K562 (cell line): ENCODE results near the gene ZFPM1. TPM values are rescaled to one million over a fixed set of nuclear protein-coding genes. Genes with fewer than 3 reads are reported as not detected.
A peak's percentile ranks its signal among the peaks of the same experiment; 100 is the strongest.

ENCODE experiments used
- CTCF ChIP-seq, 3 experiments: IDR thresholded peaks in 2 of 3; conservative IDR thresholded peaks in 1 of 3; 2 replicates each; pipeline ENCODE4 v1.5.1; 2011 to 2012; ENCODE audit warnings: low read length in 3 of 3, mild to moderate bottlenecking in 3 of 3, control low read depth in 2 of 3, improper control_type of control experiment in 1 of 3, inconsistent platforms in 1 of 3, low read depth in 1 of 3, mixed read lengths in 1 of 3, moderate library complexity in 1 of 3; ENCODE audit not compliant: insufficient read depth in 2 of 3
- DPF2 ChIP-seq: fragments of 450-650 bp; IDR thresholded peaks from 2 replicates; pipeline ENCODE4 v1.6.1; 2016
- FOXK2 ChIP-seq, 2 experiments: fragments of 450-650 bp; IDR thresholded peaks in 1 of 2; conservative IDR thresholded peaks in 1 of 2; 2 replicates each; pipeline ENCODE4 v1.6.1; 2016; ENCODE audit warnings: low read depth in 2 of 2, mild to moderate bottlenecking in 1 of 2
- IRF2 ChIP-seq: sonication (generic); formaldehyde crosslinking; IDR thresholded peaks from 2 replicates; pipeline ENCODE4 v1.8.1; 2022; ENCODE audit warnings: mild to moderate bottlenecking, missing genetic modification reagents
- KAT7 ChIP-seq: sonication (generic); formaldehyde crosslinking; IDR thresholded peaks from 2 replicates; pipeline ENCODE4 v1.8.0; 2022; ENCODE audit warnings: missing genetic modification reagents, mild to moderate bottlenecking, borderline replicate concordance
- RHOXF2B ChIP-seq: fragments of 250-450 bp; sonication (Bioruptor Pico); conservative IDR thresholded peaks from 2 replicates; pipeline ENCODE4 v1.5.1; 2021
- ZBTB49 ChIP-seq: sonication (generic); formaldehyde crosslinking; IDR thresholded peaks from 2 replicates; pipeline ENCODE4 v1.8.0; 2022; ENCODE audit warnings: missing genetic modification reagents, mild to moderate bottlenecking, borderline replicate concordance
- ZFP91 ChIP-seq: sonication (generic); formaldehyde crosslinking; IDR thresholded peaks from 2 replicates; pipeline ENCODE4 v1.8.0; 2022; ENCODE audit warnings: mild to moderate bottlenecking, missing genetic modification reagents
- ZNF316 ChIP-seq: fragments of 450-650 bp; IDR thresholded peaks from 2 replicates; pipeline ENCODE4 v1.6.1; 2016
- ZNF407 ChIP-seq: fragments of 450-650 bp; IDR thresholded peaks from 2 replicates; pipeline ENCODE4 v1.6.1; 2016; ENCODE audit warnings: low read depth
- polyA plus RNA-seq, 8 experiments: library from polyadenylated mRNA; depleted of rRNA in 4 of 8; stranded (reverse) in 5 of 8; unstranded in 3 of 8; fragments of >200 nt; fragmentation: Nextera tagmentation in 2 of 8; fragmentation: Illumina TruSeq in 1 of 8; extraction: Ambion mirVana in 2 of 8; extraction: Trizol in 1 of 8; gene quantifications; 2 replicates each; pipeline versions ENCODE4 v1.2.1 to v1.2.3, GENCODE V29; 2011 to 2014; ENCODE audit warnings: inconsistent platforms in 1 of 8, missing spikeins in 1 of 8
- total RNA-seq, 7 experiments: library from RNA; depleted of rRNA in 6 of 7; stranded (reverse); fragments of >200 nt in 6 of 7; fragmentation: Illumina TruSeq in 2 of 7; extraction: Trizol in 2 of 7; gene quantifications; 2 replicates each; pipeline versions ENCODE4 v1.2.1 to v1.2.3, GENCODE V29; 2011 to 2021; ENCODE audit warnings: low replicate concordance in 1 of 7
- TF ChIP-seq, protein P1 (sequence below): fragments of 250-450 bp; sonication (Bioruptor Pico); IDR thresholded peaks from 2 replicates; pipeline ENCODE4 v1.4.0; 2020; ENCODE audit warnings: mild to moderate bottlenecking

ZFPM1 gene
- total and polyA plus RNA-seq, 9 of the 15 experiments (the other 6 are each of a cell fraction or from before 2014, with no cell fraction given): 0.03 to 35.9 (median 1.4) TPM

DNA sequence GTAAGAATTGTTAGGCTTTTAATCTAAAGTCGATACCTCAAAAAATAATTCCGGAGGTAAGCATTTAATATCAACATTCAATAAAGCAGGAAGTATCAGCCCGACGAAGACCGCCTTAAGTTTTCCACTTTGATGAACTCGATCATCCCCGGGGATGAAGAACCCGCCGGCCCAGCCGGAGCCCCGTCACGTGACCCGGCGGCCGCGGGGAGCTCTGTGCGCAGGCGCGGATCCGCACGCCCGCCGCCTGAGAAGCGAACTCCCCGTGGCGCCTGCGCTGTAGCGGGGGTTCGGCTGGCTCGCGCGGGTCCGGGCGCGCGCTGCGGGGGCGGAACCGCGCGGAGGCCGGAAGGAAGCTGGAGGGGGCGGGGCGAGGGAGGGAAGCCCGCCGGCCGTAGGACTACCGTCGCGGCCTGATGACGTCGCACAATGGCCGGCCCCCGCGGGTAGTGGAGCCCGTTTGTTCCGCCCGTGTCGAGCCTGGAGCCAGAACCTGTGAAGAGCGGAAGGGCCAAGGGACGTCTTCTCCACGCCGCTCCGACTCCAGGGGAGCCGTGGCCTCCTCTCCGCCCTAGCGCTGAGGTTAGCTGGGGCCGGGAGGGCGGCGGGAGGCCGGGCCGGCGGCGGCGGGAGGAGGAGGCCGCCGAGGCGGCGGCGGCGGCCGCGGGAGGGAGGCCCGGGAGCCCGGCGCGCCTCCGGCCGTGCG, 117.1 kb downstream of the ZFPM1 start, which contains the start of gene ZC3H18 (continued):
- TF ChIP-seq ZNF407: peak; percentile 30; the same call in 1 of the 2 replicates
- TF ChIP-seq CTCF (IDR thresholded peaks at IDR 0.05 in 2 of 3, conservative IDR thresholded peaks at IDR 0.05 in 1 of 3; ENCODE audit: insufficient read depth in 2 of 3, low read depth in 1 of 3, low read length in 3 of 3): no peak
- no peak for TF ChIP-seq ZBTB49 (CRISPR knock-in tag)
- no peak for TF ChIP-seq ZFP91 (CRISPR knock-in tag)
- TF ChIP-seq, protein P1, sequence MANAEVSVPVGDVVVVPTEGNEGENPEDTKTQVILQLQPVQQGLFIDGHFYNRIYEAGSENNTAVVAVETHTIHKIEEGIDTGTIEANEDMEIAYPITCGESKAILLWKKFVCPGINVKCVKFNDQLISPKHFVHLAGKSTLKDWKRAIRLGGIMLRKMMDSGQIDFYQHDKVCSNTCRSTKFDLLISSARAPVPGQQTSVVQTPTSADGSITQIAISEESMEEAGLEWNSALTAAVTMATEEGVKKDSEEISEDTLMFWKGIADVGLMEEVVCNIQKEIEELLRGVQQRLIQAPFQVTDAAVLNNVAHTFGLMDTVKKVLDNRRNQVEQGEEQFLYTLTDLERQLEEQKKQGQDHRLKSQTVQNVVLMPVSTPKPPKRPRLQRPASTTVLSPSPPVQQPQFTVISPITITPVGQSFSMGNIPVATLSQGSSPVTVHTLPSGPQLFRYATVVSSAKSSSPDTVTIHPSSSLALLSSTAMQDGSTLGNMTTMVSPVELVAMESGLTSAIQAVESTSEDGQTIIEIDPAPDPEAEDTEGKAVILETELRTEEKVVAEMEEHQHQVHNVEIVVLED (CRISPR knock-in tag): peak; percentile 65
- TF ChIP-seq KAT7 (CRISPR knock-in tag): no peak
- no peak for TF ChIP-seq RHOXF2B
- no peak for TF ChIP-seq DPF2
- TF ChIP-seq FOXK2 (conservative IDR thresholded peaks at IDR 0.05 in 1 of 2, IDR thresholded peaks at IDR 0.05 in 1 of 2; ENCODE audit: low read depth in 2 of 2): no peak
- TF ChIP-seq IRF2: no peak
- TF ChIP-seq ZNF316: no peak; the same call in 1 of the 2 replicates
